ENCODE data around the gene FOXP1. TPM values are rescaled to one million over a fixed set of nuclear protein-coding genes. Genes with fewer than 3 reads are reported as not detected.

Gene FOXP1
- polyA plus RNA-seq, 4 donors: 4.9 to 66.5 (median 15.3) TPM

DNA sequence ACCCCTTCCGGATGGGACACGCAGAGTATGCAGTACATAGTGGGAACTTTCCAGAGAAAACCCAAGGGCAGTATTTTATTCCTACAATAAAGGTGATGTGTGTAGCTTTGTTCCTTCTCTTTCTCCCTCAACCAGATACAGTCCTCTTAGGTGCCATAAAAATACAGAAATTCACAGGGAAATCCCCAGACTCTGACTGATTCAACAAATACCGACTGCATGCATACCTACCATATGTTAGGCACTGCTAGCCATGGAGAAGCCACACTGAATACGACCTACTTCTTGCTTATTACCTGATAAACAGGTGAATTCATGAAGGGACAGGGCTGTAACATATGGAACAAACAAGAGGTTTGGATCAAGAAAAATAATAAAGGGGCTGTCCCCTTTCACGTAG is 228.5 kb downstream of the FOXP1 start:
- WGBS, 3 donors: 81 to 85% (median 81%) methylated on average over 5 of the region's 5 CpGs
- H3K9me3 ChIP-seq (ENCODE audit: control insufficient read depth in 2 of 2, insufficient read depth in 1 of 2, low read depth in 1 of 2, low read length in 1 of 2): no peaks in the 10 kb centered on the region
- FAIRE-seq: no peak
- H3K4me3 ChIP-seq (ENCODE audit: low read depth in 1 of 3, low read length in 3 of 3): no peak overlapping the region
- H3K27ac ChIP-seq (ENCODE audit: low read depth in 1 of 3, low read length in 2 of 3): no peak overlapping the region
- H3K27me3 ChIP-seq (ENCODE audit: control insufficient read depth in 3 of 3, insufficient read depth in 3 of 3, low read length in 3 of 3): no peaks in the 10 kb centered on the region
- peaks cover 0 to 5% (median 0%) of the 10 kb centered on the region in 3 donors for H3K36me3 ChIP-seq (ENCODE audit: control insufficient read depth in 3 of 3, insufficient read depth in 2 of 3, low read depth in 1 of 3, low read length in 3 of 3)
- H3K4me1 ChIP-seq (ENCODE audit: control insufficient read depth in 3 of 3, insufficient read depth in 2 of 3, low read depth in 1 of 3, low read length in 2 of 3): peaks cover 0 to 20% (median 0%) of the 10 kb centered on the region in 3 donors
- no peak for DNase-seq

DNA sequence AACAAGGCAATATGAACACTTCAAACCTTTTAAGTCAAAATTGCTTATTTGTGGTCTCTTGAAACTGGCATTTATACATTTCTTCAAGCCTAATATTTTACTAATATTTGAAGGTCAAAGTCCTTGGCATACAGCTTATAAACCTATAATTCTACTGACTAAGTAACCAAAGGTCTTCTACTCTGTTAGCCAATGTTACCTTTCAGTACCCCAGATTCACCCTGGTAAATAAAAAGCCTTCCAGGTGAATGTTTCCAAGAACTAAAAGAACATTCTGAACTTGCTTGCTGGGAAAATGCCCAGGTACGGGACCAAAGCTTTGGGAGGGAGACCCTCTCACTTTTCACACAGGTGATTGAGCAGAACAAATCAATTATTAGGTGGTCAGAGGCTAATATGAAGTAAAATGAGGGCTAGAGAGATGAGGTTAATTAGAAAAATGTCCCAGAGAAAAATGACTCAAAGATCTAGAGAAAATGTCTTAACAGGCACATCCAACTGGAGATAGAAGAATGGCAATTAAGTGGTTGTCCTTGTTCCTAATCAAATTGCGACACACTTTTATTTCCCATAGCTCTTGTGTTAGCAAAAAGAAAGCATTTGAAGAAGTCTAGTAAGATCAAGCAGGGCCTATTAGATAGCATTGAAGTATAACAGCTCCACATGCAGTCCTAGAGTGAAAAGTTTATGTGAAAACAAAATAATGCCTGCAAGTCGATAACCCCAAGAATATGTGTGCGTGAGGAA is 232.0 kb downstream of the FOXP1 start:
- FAIRE-seq (no peak), DNase-seq (peak; percentile 44 to 45)
- Histone ChIP-seq H3K4me1 (ENCODE audit: control insufficient read depth in 3 of 3, insufficient read depth in 2 of 3, low read depth in 1 of 3, low read length in 2 of 3) (peaks cover 0 to 17% (median 0%) of the 10 kb centered on the region in 3 donors), H3K27ac (ENCODE audit: low read depth in 1 of 3, low read length in 2 of 3) (peak overlapping the region in 1 of 3 donors; percentile 67), H3K9me3 (ENCODE audit: control insufficient read depth in 2 of 2, insufficient read depth in 1 of 2, low read depth in 1 of 2, low read length in 1 of 2) (no peaks in the 10 kb centered on the region), H3K4me3 (ENCODE audit: low read depth in 1 of 3, low read length in 3 of 3) (no peak overlapping the region), H3K27me3 (ENCODE audit: control insufficient read depth in 3 of 3, insufficient read depth in 3 of 3, low read length in 3 of 3) (no peaks in the 10 kb centered on the region), H3K36me3 (ENCODE audit: control insufficient read depth in 3 of 3, insufficient read depth in 2 of 3, low read depth in 1 of 3, low read length in 3 of 3) (peaks cover 0 to 5% (median 0%) of the 10 kb centered on the region in 3 donors)
- 55 to 85% (median 61%) methylated on average over 4 of the region's 4 CpGs for WGBS, 3 donors

DNA sequence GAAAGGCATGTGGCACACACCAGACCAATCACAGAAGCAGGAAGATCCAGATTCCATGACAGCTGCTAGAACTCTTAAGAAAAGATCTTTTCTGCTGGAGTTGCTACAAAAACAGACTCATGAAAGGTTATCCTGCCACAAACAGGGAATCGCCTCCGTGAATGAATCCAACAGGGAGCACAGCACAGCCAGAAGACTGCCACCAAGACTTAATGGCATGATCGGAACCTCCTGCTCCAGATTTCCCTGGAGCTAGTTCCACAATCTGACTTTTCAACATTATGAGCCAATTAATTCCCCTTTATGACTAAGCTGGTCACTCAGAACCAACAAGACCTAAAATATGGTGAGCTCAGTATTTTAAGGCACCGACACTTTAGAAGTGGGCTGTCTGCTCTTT is 232.5 kb downstream of the FOXP1 start:
- Histone ChIP-seq H3K27me3 (ENCODE audit: control insufficient read depth in 3 of 3, insufficient read depth in 3 of 3, low read length in 3 of 3) (no peaks in the 10 kb centered on the region), H3K9me3 (ENCODE audit: control insufficient read depth in 2 of 2, insufficient read depth in 1 of 2, low read depth in 1 of 2, low read length in 1 of 2) (no peaks in the 10 kb centered on the region), H3K36me3 (ENCODE audit: control insufficient read depth in 3 of 3, insufficient read depth in 2 of 3, low read depth in 1 of 3, low read length in 3 of 3) (peaks cover 0 to 5% (median 0%) of the 10 kb centered on the region in 3 donors), H3K4me3 (ENCODE audit: low read depth in 1 of 3, low read length in 3 of 3) (no peak overlapping the region), H3K4me1 (ENCODE audit: control insufficient read depth in 3 of 3, insufficient read depth in 2 of 3, low read depth in 1 of 3, low read length in 2 of 3) (peaks cover 0 to 17% (median 0%) of the 10 kb centered on the region in 3 donors), H3K27ac (ENCODE audit: low read depth in 1 of 3, low read length in 2 of 3) (peak overlapping the region in 1 of 3 donors; percentile 67)
- DNase-seq (peak in 1 of 2 donors; percentile 21), FAIRE-seq (no peak)
- WGBS, 3 donors: 94 to 95% (median 94%) methylated on average over 4 of the region's 4 CpGs

DNA sequence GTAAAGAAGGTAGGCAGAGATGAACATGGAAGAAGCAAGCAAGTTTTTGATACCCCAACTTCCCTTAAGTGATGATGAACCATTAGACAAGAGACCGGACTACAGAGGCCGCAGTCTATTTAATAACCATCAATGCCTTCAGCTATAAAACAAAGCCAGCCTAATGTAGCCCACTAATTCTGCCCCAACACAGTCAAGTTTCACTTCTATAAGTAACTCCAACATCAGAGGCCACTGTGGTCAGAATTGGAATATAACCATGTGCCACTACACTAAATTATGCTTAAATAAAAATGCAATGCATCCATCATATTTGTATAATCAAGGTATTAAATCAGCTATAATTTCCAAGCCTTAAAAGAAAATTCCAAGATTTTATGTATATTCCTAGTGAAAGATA is 234.7 kb downstream of the FOXP1 start:
- no peak for FAIRE-seq
- peaks cover 0 to 17% (median 0%) of the 10 kb centered on the region in 3 donors for H3K4me1 ChIP-seq (ENCODE audit: control insufficient read depth in 3 of 3, insufficient read depth in 2 of 3, low read depth in 1 of 3, low read length in 2 of 3)
- no peaks in the 10 kb centered on the region for H3K27me3 ChIP-seq (ENCODE audit: control insufficient read depth in 3 of 3, insufficient read depth in 3 of 3, low read length in 3 of 3)
- no peak for DNase-seq
- no peaks in the 10 kb centered on the region for H3K36me3 ChIP-seq (ENCODE audit: control insufficient read depth in 3 of 3, insufficient read depth in 2 of 3, low read depth in 1 of 3, low read length in 3 of 3)
- no peak overlapping the region for H3K27ac ChIP-seq (ENCODE audit: low read depth in 1 of 3, low read length in 2 of 3)
- WGBS, 3 donors: 94 to 100% (median 96%) methylated on average over 2 of the region's 2 CpGs
- H3K4me3 ChIP-seq (ENCODE audit: low read depth in 1 of 3, low read length in 3 of 3): no peak overlapping the region
- H3K9me3 ChIP-seq (ENCODE audit: control insufficient read depth in 2 of 2, insufficient read depth in 1 of 2, low read depth in 1 of 2, low read length in 1 of 2): no peaks in the 10 kb centered on the region

DNA sequence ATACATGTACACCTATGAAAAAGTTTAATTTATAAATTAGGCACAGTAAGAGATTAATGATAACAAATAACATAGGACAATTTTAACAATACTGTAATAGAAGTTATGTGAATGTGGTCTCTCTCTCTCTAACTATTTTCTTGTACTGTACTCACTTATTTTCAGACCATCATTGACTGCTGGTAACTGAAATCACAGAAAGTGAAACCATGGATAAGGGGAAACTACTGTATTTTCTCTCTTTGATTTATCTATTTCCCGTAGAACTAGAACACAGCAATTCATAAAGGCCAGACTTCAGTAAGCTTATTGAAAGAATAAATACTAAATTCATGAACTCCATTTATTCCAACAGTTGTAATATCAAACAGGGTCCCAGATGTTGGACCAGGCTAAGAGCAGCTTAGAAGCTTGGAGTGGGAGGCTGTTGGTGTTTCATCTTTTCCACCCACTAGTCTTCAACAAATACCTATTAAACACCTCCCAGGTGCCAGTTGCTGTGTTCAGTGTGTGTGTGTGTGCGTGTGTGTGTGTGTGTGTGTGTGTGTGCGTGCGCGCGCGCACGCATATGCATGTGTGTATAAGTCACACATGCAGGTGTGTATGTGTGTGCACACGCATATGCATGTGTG is 235.4 kb downstream of the FOXP1 start:
- H3K27me3 ChIP-seq (ENCODE audit: control insufficient read depth in 3 of 3, insufficient read depth in 3 of 3, low read length in 3 of 3): no peaks in the 10 kb centered on the region
- H3K27ac ChIP-seq (ENCODE audit: low read depth in 1 of 3, low read length in 2 of 3): no peak overlapping the region
- H3K9me3 ChIP-seq (ENCODE audit: control insufficient read depth in 2 of 2, insufficient read depth in 1 of 2, low read depth in 1 of 2, low read length in 1 of 2): no peaks in the 10 kb centered on the region
- FAIRE-seq (no peak), DNase-seq (no peak)
- no peak overlapping the region for H3K4me3 ChIP-seq (ENCODE audit: low read depth in 1 of 3, low read length in 3 of 3)
- H3K4me1 ChIP-seq (ENCODE audit: control insufficient read depth in 3 of 3, insufficient read depth in 2 of 3, low read depth in 1 of 3, low read length in 2 of 3): peaks cover 0 to 17% (median 0%) of the 10 kb centered on the region in 3 donors
- WGBS, 3 donors: 83 to 89% (median 83%) methylated on average over 9 of the region's 9 CpGs
- no peaks in the 10 kb centered on the region for H3K36me3 ChIP-seq (ENCODE audit: control insufficient read depth in 3 of 3, insufficient read depth in 2 of 3, low read depth in 1 of 3, low read length in 3 of 3)

DNA sequence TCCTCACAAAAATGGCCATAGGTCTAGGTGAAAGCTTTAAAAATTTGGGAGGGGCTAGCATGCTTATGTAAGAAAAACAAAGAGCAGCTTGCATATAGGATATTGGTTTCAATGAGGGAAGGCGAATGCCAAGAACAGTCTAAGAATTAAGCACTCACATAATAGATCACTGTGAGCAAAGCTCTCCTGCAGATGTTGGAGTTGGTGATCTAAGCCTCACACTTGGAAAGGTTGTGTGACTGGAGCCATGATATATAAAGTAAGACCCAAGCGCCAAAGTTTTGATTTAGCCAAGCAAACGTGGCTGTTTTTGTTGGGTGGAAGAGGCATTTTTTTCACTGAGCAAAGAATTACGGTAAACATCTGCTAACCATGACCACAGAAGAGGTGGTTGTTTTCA is 237.5 kb downstream of the FOXP1 start:
- FAIRE-seq: no peak
- DNase-seq: no peak
- Histone ChIP-seq H3K4me1 (ENCODE audit: control insufficient read depth in 3 of 3, insufficient read depth in 2 of 3, low read depth in 1 of 3, low read length in 2 of 3) (peaks cover 0 to 4% (median 0%) of the 10 kb centered on the region in 3 donors), H3K27me3 (ENCODE audit: control insufficient read depth in 3 of 3, insufficient read depth in 3 of 3, low read length in 3 of 3) (no peaks in the 10 kb centered on the region), H3K4me3 (ENCODE audit: low read depth in 1 of 3, low read length in 3 of 3) (no peak overlapping the region), H3K9me3 (ENCODE audit: control insufficient read depth in 2 of 2, insufficient read depth in 1 of 2, low read depth in 1 of 2, low read length in 1 of 2) (peaks cover 0 to 3% of the 10 kb centered on the region in 2 donors), H3K27ac (ENCODE audit: low read depth in 1 of 3, low read length in 2 of 3) (no peak overlapping the region), H3K36me3 (ENCODE audit: control insufficient read depth in 3 of 3, insufficient read depth in 2 of 3, low read depth in 1 of 3, low read length in 3 of 3) (peaks cover 0 to 7% (median 2%) of the 10 kb centered on the region in 3 donors)
- 90 to 94% (median 90%) methylated on average over 4 of the region's 4 CpGs for WGBS, 3 donors

DNA sequence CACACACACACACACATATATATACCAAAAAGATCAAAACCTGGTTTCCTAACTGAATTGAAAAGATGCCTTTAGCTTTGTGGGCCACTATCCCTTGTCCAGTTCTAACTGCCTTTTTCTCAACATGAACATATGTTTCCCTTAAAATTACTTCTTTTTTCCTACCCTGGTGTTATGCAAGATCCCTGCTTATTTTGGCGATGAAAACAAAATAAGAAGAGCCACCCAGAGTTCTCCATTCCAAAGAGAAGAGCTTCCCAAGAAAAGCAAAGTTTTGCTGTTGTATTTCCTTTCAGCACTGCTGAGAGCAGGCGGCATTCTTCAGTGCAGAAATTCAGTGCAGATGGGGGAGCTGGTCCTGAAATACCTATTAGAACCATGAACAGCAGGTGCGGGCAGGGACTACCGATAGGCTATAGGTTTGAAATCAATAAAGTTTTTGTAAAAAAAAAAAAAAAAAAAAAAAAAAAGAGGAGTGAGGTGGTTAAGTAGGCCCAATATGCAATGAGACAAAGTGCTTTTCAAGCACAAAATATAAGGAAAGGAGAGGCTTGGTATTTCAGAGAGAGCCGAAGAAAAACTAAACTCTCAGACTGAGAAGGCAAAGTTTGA is 238.0 kb downstream of the FOXP1 start:
- 88 to 98% (median 93%) methylated on average over 5 of the region's 5 CpGs for WGBS, 3 donors
- no peak overlapping the region for H3K27ac ChIP-seq (ENCODE audit: low read depth in 1 of 3, low read length in 2 of 3)
- H3K4me1 ChIP-seq (ENCODE audit: control insufficient read depth in 3 of 3, insufficient read depth in 2 of 3, low read depth in 1 of 3, low read length in 2 of 3): no peaks in the 10 kb centered on the region
- H3K36me3 ChIP-seq (ENCODE audit: control insufficient read depth in 3 of 3, insufficient read depth in 2 of 3, low read depth in 1 of 3, low read length in 3 of 3): peaks cover 0 to 7% (median 2%) of the 10 kb centered on the region in 3 donors
- DNase-seq: no peak
- peaks cover 0 to 3% of the 10 kb centered on the region in 2 donors for H3K9me3 ChIP-seq (ENCODE audit: control insufficient read depth in 2 of 2, insufficient read depth in 1 of 2, low read depth in 1 of 2, low read length in 1 of 2)
- no peak for FAIRE-seq
- H3K4me3 ChIP-seq (ENCODE audit: low read depth in 1 of 3, low read length in 3 of 3): no peak overlapping the region
- no peaks in the 10 kb centered on the region for H3K27me3 ChIP-seq (ENCODE audit: control insufficient read depth in 3 of 3, insufficient read depth in 3 of 3, low read length in 3 of 3)

DNA sequence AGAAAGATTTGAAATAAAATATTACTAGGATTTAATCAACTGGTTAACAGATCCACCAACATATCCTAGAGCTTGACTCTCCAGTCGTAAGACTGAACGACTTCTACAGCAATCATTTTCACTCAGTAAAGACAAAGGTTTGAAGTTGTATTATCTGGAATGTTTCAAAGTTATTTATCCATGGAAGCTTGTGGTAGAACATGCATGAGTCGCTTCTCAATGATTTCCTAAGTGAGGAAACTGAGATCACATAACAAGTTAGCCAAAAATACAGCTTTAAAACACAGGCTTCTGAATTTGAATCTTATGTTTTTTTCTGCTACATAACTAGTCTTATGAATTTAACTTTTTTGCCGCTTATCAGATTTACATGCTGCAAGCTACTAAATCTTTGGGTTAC is 241.8 kb downstream of the FOXP1 start:
- no peak for FAIRE-seq
- Histone ChIP-seq H3K9me3 (ENCODE audit: control insufficient read depth in 2 of 2, insufficient read depth in 1 of 2, low read depth in 1 of 2, low read length in 1 of 2) (peaks cover 0 to 3% of the 10 kb centered on the region in 2 donors), H3K4me1 (ENCODE audit: control insufficient read depth in 3 of 3, insufficient read depth in 2 of 3, low read depth in 1 of 3, low read length in 2 of 3) (no peaks in the 10 kb centered on the region), H3K4me3 (ENCODE audit: low read depth in 1 of 3, low read length in 3 of 3) (no peak overlapping the region), H3K27ac (ENCODE audit: low read depth in 1 of 3, low read length in 2 of 3) (no peak overlapping the region), H3K36me3 (ENCODE audit: control insufficient read depth in 3 of 3, insufficient read depth in 2 of 3, low read depth in 1 of 3, low read length in 3 of 3) (peaks cover 0 to 7% (median 2%) of the 10 kb centered on the region in 3 donors), H3K27me3 (ENCODE audit: control insufficient read depth in 3 of 3, insufficient read depth in 3 of 3, low read length in 3 of 3) (no peaks in the 10 kb centered on the region)
- no peak for DNase-seq
- 70 to 96% (median 84%) methylated on average over 4 of the region's 4 CpGs for WGBS, 3 donors

Data from small intestine (tissue), 7 donors.